Measurements from ENCODE around the gene ENTPD7.
"Not testable (repeated sequence)": the region's sequence is repeated elsewhere in the genome, so short reads cannot be mapped to it uniquely, and the experiment has no call there.

Gene ENTPD7

DNA sequence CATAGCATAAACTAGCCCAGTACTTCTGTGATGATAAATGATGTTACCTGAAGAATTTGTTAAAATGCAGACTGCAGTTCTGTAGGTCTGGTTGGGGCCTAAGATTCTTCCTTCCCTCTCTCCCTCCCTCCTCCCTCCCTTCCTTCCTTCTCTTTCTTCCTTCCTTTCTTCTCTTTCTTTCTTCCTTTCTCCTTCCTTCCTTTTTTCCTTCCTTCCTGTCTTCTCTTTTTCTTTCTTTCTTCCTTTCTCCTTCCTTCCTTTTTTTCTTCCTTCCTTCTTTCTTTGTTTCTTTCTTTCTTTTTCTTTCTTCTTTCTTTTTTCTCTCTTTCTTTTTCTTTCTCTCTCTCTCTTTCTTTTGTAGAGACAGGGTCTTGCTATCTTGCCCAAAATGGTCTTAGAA lies 35.4 kb upstream of the ENTPD7 start:
- Histone ChIP-seq H3K9me3 (ENCODE audit: control insufficient read depth, low read length) (no peaks in the 10 kb centered on the region), H3K9ac (ENCODE audit: low read length) (no peak overlapping the region), H3K27me3 (ENCODE audit: control insufficient read depth, insufficient read depth, low read length) (no peaks in the 10 kb centered on the region), H3K36me3 (ENCODE audit: control insufficient read depth, insufficient read depth, low read length) (no peaks in the 10 kb centered on the region), H3K4me1 (ENCODE audit: control insufficient read depth, insufficient read depth, low read length) (peaks cover 9% of the 10 kb centered on the region), H3K4me3 (ENCODE audit: low read length) (no peak overlapping the region)

GRCh38 chr10:99625124-99625523 lies 34.2 kb upstream of the ENTPD7 start:
- H3K4me1 ChIP-seq (ENCODE audit: control insufficient read depth, insufficient read depth, low read length); H3K27me3 ChIP-seq (ENCODE audit: control insufficient read depth, insufficient read depth, low read length); H3K36me3 ChIP-seq (ENCODE audit: control insufficient read depth, insufficient read depth, low read length); H3K9ac ChIP-seq (ENCODE audit: low read length); H3K9me3 ChIP-seq (ENCODE audit: control insufficient read depth, low read length); H3K4me3 ChIP-seq (ENCODE audit: low read length): not testable (repeated sequence)

DNA sequence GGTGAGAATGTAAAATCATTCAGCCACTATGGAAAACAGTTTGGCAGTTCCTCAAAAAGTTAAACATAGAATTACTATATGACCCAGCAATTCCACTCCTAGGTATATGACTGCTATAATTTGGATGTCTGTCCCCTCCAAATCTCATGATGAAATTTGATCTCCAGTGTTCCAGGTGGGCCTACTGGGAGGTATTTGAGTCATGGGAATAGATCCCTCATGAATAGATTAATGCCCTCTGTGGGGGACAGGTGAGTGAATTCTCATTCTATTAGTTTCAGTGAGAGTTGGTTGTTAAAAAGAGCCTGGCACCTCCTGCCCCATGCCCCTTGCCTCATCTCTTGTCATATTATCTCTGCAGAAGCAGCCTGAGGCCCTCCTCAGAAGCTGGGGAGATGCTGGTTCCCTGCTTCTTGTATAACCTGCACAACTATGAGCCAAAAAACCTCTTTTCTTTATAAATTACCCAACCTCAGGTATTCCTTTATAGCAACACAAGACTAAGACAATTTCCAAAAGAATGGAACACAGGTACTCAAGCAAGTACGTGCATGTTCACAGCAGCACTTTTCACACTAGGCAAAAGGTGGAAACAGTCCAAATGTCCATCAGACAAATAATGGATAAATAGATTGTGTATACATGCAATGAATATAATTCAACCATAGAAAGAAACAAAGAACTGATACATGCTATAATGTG lies 30.2 kb upstream of the ENTPD7 start:
- no peaks in the 10 kb centered on the region for H3K9me3 ChIP-seq (ENCODE audit: control insufficient read depth, low read length)
- no peaks in the 10 kb centered on the region for H3K4me1 ChIP-seq (ENCODE audit: control insufficient read depth, insufficient read depth, low read length)
- no peak overlapping the region for H3K4me3 ChIP-seq (ENCODE audit: low read length)
- no peaks in the 10 kb centered on the region for H3K36me3 ChIP-seq (ENCODE audit: control insufficient read depth, insufficient read depth, low read length)
- no peaks in the 10 kb centered on the region for H3K27me3 ChIP-seq (ENCODE audit: control insufficient read depth, insufficient read depth, low read length)
- H3K9ac ChIP-seq (ENCODE audit: low read length), result no peak overlapping the region

- Histone ChIP-seq H3K27me3 (ENCODE audit: control insufficient read depth, insufficient read depth, low read length) (no peaks in the 10 kb centered on the region), H3K4me3 (ENCODE audit: low read length) (no peak overlapping the region)
These were observed 29.7 kb upstream of the ENTPD7 start for GRCh38 chr10:99629625-99629978.

GRCh38 chr10:99630433-99630832 lies 28.9 kb upstream of the ENTPD7 start:
- no peak overlapping the region for H3K4me3 ChIP-seq (ENCODE audit: low read length)
- no peaks in the 10 kb centered on the region for H3K9me3 ChIP-seq (ENCODE audit: control insufficient read depth, low read length)
- H3K4me1 ChIP-seq (ENCODE audit: control insufficient read depth, insufficient read depth, low read length), result no peaks in the 10 kb centered on the region
- no peaks in the 10 kb centered on the region for H3K36me3 ChIP-seq (ENCODE audit: control insufficient read depth, insufficient read depth, low read length)
- no peak overlapping the region for H3K9ac ChIP-seq (ENCODE audit: low read length)
- no peaks in the 10 kb centered on the region for H3K27me3 ChIP-seq (ENCODE audit: control insufficient read depth, insufficient read depth, low read length)

More at GRCh38 chr10:99629625-99629978, 29.7 kb upstream of the ENTPD7 start:
- no peaks in the 10 kb centered on the region for H3K9me3 ChIP-seq (ENCODE audit: control insufficient read depth, low read length)
- H3K4me1 ChIP-seq (ENCODE audit: control insufficient read depth, insufficient read depth, low read length), result no peaks in the 10 kb centered on the region
- no peaks in the 10 kb centered on the region for H3K36me3 ChIP-seq (ENCODE audit: control insufficient read depth, insufficient read depth, low read length)
- H3K9ac ChIP-seq (ENCODE audit: low read length), result no peak overlapping the region

- Histone ChIP-seq H3K27me3 (ENCODE audit: control insufficient read depth, insufficient read depth, low read length) (no peaks in the 10 kb centered on the region), H3K9ac (ENCODE audit: low read length) (no peak overlapping the region), H3K36me3 (ENCODE audit: control insufficient read depth, insufficient read depth, low read length) (no peaks in the 10 kb centered on the region), H3K4me3 (ENCODE audit: low read length) (no peak overlapping the region), H3K9me3 (ENCODE audit: control insufficient read depth, low read length) (no peaks in the 10 kb centered on the region), H3K4me1 (ENCODE audit: control insufficient read depth, insufficient read depth, low read length) (no peaks in the 10 kb centered on the region)
These were observed 28.3 kb upstream of the ENTPD7 start for GRCh38 chr10:99630991-99631390.

- no peaks in the 10 kb centered on the region for H3K36me3 ChIP-seq (ENCODE audit: control insufficient read depth, insufficient read depth, low read length)
- H3K27me3 ChIP-seq (ENCODE audit: control insufficient read depth, insufficient read depth, low read length), result no peaks in the 10 kb centered on the region
- no peaks in the 10 kb centered on the region for H3K9me3 ChIP-seq (ENCODE audit: control insufficient read depth, low read length)
- H3K4me3 ChIP-seq (ENCODE audit: low read length), result no peak overlapping the region
- H3K9ac ChIP-seq (ENCODE audit: low read length), result no peak overlapping the region
- no peaks in the 10 kb centered on the region for H3K4me1 ChIP-seq (ENCODE audit: control insufficient read depth, insufficient read depth, low read length)
These were observed 27.8 kb upstream of the ENTPD7 start for GRCh38 chr10:99631496-99631895.

- Histone ChIP-seq H3K9me3 (ENCODE audit: control insufficient read depth, low read length) (no peaks in the 10 kb centered on the region), H3K4me1 (ENCODE audit: control insufficient read depth, insufficient read depth, low read length) (no peaks in the 10 kb centered on the region), H3K9ac (ENCODE audit: low read length) (no peak overlapping the region), H3K36me3 (ENCODE audit: control insufficient read depth, insufficient read depth, low read length) (no peaks in the 10 kb centered on the region), H3K27me3 (ENCODE audit: control insufficient read depth, insufficient read depth, low read length) (no peaks in the 10 kb centered on the region), H3K4me3 (ENCODE audit: low read length) (no peak overlapping the region)
These were observed 25.5 kb upstream of the ENTPD7 start for GRCh38 chr10:99633832-99634231.

DNA sequence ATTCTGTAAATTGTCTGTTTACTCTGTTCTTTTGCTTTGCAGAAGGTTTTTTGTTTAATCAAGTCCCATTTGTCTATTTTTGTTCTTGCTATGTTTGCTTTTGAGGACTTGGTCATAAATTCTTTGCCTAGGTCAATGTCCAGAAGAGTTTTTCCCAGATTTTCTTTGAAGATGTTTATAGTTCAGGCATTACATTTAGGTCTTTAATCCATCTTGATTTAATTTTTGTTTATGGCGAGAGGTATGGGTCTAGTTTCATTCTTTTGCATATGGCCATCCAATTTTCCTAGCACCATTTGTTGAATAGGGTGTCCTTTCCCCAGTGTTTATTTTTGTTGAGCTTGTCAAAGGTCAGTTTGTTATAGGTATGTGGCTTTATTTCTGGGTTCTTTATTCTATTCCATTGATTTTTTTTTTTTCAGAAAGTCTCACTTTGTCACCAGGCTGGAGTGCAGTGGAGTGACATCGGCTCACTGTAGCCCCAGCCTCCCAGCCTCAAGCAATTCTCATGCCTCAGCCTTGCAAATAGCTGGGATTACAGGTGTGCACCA lies 11.6 kb upstream of the ENTPD7 start:
- Histone ChIP-seq H3K9ac (ENCODE audit: low read length) (no peak overlapping the region), H3K9me3 (ENCODE audit: control insufficient read depth, low read length) (no peaks in the 10 kb centered on the region), H3K4me1 (ENCODE audit: control insufficient read depth, insufficient read depth, low read length) (peaks cover 8% of the 10 kb centered on the region), H3K27me3 (ENCODE audit: control insufficient read depth, insufficient read depth, low read length) (no peaks in the 10 kb centered on the region), H3K4me3 (ENCODE audit: low read length) (no peak overlapping the region), H3K36me3 (ENCODE audit: control insufficient read depth, insufficient read depth, low read length) (no peaks in the 10 kb centered on the region)

DNA sequence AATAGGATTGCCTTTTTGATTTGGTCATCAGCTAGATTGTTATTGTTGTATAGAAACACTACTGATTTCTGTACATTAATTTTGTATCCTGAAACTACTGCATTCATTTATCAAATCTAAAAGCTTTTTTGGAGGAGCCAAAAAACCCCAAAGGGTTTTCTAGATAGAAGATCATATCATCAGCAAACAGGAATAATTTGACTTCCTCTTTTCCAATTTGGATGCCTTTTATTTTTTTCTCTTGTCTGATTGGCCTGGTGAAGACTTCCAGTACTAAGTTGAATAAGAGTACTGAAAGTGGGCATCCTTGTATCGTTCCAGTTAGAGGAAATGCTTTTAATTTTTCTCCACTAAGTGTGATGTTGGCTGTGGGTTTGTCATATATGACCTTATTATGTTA lies 10.6 kb upstream of the ENTPD7 start:
- H3K27me3 ChIP-seq (ENCODE audit: control insufficient read depth, insufficient read depth, low read length), result no peaks in the 10 kb centered on the region
- H3K4me1 ChIP-seq (ENCODE audit: control insufficient read depth, insufficient read depth, low read length), result peaks cover 17% of the 10 kb centered on the region
- H3K36me3 ChIP-seq (ENCODE audit: control insufficient read depth, insufficient read depth, low read length), result no peaks in the 10 kb centered on the region
- no peak overlapping the region for H3K4me3 ChIP-seq (ENCODE audit: low read length)
- H3K9me3 ChIP-seq (ENCODE audit: control insufficient read depth, low read length), result no peaks in the 10 kb centered on the region
- no peak overlapping the region for H3K9ac ChIP-seq (ENCODE audit: low read length)

DNA sequence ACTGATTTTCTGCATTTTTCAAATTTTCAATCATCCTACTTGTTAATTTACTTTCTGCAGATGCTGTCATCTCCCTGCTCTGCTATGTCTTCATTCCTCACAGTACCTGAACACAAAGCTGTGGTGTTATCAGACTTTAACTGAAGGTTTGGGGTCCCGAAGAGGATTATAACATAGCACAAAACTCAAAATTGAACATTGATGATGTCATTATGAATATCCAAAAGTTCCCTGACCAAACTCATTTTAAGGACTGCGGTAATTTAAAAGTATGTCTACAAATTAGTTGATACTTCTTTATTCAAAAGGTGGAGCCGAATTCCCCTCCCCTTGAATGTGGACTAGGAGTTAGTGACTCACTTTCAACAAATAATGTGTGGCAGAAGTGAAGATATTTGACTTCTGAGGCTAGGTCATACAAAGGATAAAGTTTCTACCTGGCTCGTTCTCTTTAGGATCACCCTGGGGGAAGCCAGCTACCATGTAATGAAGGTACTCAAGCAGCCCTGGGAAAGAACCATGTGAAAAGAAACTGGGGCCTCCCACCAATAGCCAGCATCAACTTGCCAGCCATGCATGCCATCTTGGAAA lies 6.4 kb upstream of the ENTPD7 start:
- Histone ChIP-seq H3K36me3 (ENCODE audit: control insufficient read depth, insufficient read depth, low read length) (no peaks in the 10 kb centered on the region), H3K9me3 (ENCODE audit: control insufficient read depth, low read length) (no peaks in the 10 kb centered on the region), H3K4me3 (ENCODE audit: low read length) (no peak overlapping the region), H3K27me3 (ENCODE audit: control insufficient read depth, insufficient read depth, low read length) (no peaks in the 10 kb centered on the region), H3K4me1 (ENCODE audit: control insufficient read depth, insufficient read depth, low read length) (peaks cover 19% of the 10 kb centered on the region), H3K9ac (ENCODE audit: low read length) (no peak overlapping the region)

DNA sequence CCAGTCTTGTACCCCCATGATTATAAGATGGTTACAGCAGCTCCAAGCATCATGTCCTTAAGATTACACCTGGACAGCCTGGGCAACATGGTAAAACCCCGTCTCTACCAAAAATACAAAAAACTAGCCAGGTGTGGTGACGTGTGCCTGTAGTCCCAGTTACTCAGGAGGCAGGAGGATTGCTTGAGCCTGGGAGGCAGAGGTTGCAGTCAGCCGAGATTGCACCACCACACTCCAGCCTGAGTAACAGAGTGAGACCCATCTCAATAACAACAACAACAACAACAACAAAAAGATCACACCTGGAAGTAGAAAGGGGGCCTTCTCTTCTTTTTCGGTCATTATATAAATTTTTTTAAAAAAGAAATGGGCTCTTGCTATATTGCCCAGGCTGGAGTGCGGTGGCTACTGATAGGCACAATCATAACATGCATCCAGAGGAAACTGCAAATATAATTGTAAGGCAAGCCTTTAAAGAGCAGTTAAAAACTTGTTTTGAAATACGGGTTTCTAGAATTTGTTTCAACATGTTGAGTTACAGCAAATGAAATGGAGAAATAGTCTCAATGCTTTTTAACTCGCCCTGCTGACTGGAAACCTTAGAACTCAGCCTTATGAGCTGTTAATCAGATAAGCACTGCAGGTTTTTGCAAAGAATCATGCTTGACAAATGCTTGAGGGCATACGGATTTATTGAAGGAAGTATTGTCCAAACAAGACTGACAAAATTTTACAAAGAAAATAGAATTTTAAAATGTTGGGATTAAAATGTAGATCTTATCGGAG lies 4.7 kb upstream of the ENTPD7 start:
- H3K9ac ChIP-seq (ENCODE audit: low read length), result no peak overlapping the region

More for the DNA sequence above, 4.7 kb upstream of the ENTPD7 start:
- H3K4me1 ChIP-seq (ENCODE audit: control insufficient read depth, insufficient read depth, low read length), result peaks cover 19% of the 10 kb centered on the region
- H3K9me3 ChIP-seq (ENCODE audit: control insufficient read depth, low read length), result no peaks in the 10 kb centered on the region
- no peaks in the 10 kb centered on the region for H3K36me3 ChIP-seq (ENCODE audit: control insufficient read depth, insufficient read depth, low read length)
- no peak overlapping the region for H3K4me3 ChIP-seq (ENCODE audit: low read length)
- no peaks in the 10 kb centered on the region for H3K27me3 ChIP-seq (ENCODE audit: control insufficient read depth, insufficient read depth, low read length)

All from mucosa of stomach (tissue), 1 donor.